HepG2 (cell line): ENCODE measurements around the gene ERLIN1. TPM values are rescaled to one million over a fixed set of nuclear protein-coding genes. Genes with fewer than 3 reads are reported as not detected.

Experiments used
- CCDC6 ChIP-seq: sonication (generic); formaldehyde crosslinking; IDR thresholded peaks from 2 replicates; pipeline ENCODE4 v1.8.1; 2022; ENCODE audit warnings: mild to moderate bottlenecking, missing genetic modification reagents, moderate library complexity
- ETV6 ChIP-seq: sonication (generic); formaldehyde crosslinking; conservative IDR thresholded peaks from 2 replicates; pipeline ENCODE4 v1.4.0; 2020; ENCODE audit warnings: missing genetic modification reagents
- FOXP1 ChIP-seq, 2 experiments: fragments of 450-650 bp in 1 of 2; IDR thresholded peaks; 2 replicates each; pipeline ENCODE4 v1.6.1; 2017 to 2018; ENCODE audit warnings: antibody characterized with exemption in 1 of 2
- IRF2 ChIP-seq: IDR thresholded peaks from 2 replicates; pipeline ENCODE4 v1.6.1; 2018; ENCODE audit warnings: missing genetic modification reagents, missing compliant biosample characterization
- KLF9 ChIP-seq: IDR thresholded peaks from 2 replicates; pipeline ENCODE4 v1.6.1; 2016; ENCODE audit warnings: low read depth
- MED8 ChIP-seq: sonication (generic); formaldehyde crosslinking; IDR thresholded peaks from 2 replicates; pipeline ENCODE4 v1.8.1; 2023; ENCODE audit warnings: mild to moderate bottlenecking, missing genetic modification reagents; ENCODE audit not compliant: insufficient replicate concordance
- MLXIP ChIP-seq: sonication (generic); formaldehyde crosslinking; IDR thresholded peaks from 2 replicates; pipeline ENCODE4 v1.9.0; 2021; ENCODE audit warnings: missing genetic modification reagents, borderline replicate concordance
- PHF20 ChIP-seq: sonication (generic); formaldehyde crosslinking; IDR thresholded peaks from 2 replicates; pipeline ENCODE4 v1.5.0; 2020; ENCODE audit warnings: mild to moderate bottlenecking, missing genetic modification reagents
- PITX1 ChIP-seq: sonication (generic); formaldehyde crosslinking; IDR thresholded peaks from 2 replicates; pipeline ENCODE4 v1.5.1; 2020; ENCODE audit warnings: mild to moderate bottlenecking, missing genetic modification reagents
- PLSCR1 ChIP-seq: sonication (generic); formaldehyde crosslinking; IDR thresholded peaks from 2 replicates; pipeline ENCODE4 v1.5.0; 2020; ENCODE audit warnings: missing genetic modification reagents, mild to moderate bottlenecking, borderline replicate concordance
- PRPF4 ChIP-seq: fragments of 200-400 bp; formaldehyde crosslinking; IDR thresholded peaks from 2 replicates; pipeline ENCODE4 v1.6.1; 2016; ENCODE audit warnings: low read length, low read depth; ENCODE audit not compliant: poor library complexity, severe bottlenecking
- SMAD3 ChIP-seq: sonication (generic); formaldehyde crosslinking; IDR thresholded peaks from 2 replicates; pipeline ENCODE4 v1.4.0; 2020; ENCODE audit warnings: missing genetic modification reagents
- SP1 ChIP-seq, 2 experiments: fragments of 450-650 bp in 1 of 2; sonication (generic) in 1 of 2; formaldehyde crosslinking in 1 of 2; IDR thresholded peaks; 2 replicates each; pipeline versions ENCODE4 v1.4.0 to v1.6.1; 2016 to 2020; ENCODE audit warnings: missing genetic modification reagents in 1 of 2
- TOPORS ChIP-seq: sonication (generic); formaldehyde crosslinking; IDR thresholded peaks from 2 replicates; pipeline ENCODE4 v1.8.0; 2023; ENCODE audit warnings: mild to moderate bottlenecking, missing genetic modification reagents
- YEATS2 ChIP-seq: sonication (generic); formaldehyde crosslinking; IDR thresholded peaks from 2 replicates; pipeline ENCODE4 v1.4.0; 2020; ENCODE audit warnings: missing genetic modification reagents, borderline replicate concordance
- ZNF331 ChIP-seq: sonication (generic); formaldehyde crosslinking; IDR thresholded peaks from 2 replicates; pipeline ENCODE4 v1.4.0; 2020; ENCODE audit warnings: missing genetic modification reagents
- ZNF337 ChIP-seq: sonication (generic); formaldehyde crosslinking; IDR thresholded peaks from 2 replicates; pipeline ENCODE4 v1.5.1; 2020; ENCODE audit warnings: missing genetic modification reagents, low read depth, mild to moderate bottlenecking, borderline replicate concordance
- ZNF343 ChIP-seq: sonication (generic); formaldehyde crosslinking; IDR thresholded peaks from 2 replicates; pipeline ENCODE4 v1.4.0; 2020; ENCODE audit warnings: mild to moderate bottlenecking, missing genetic modification reagents
- ZNF468 ChIP-seq: sonication (generic); formaldehyde crosslinking; IDR thresholded peaks from 2 replicates; pipeline ENCODE4 v1.8.0; 2022; ENCODE audit warnings: mild to moderate bottlenecking, moderate library complexity, missing genetic modification reagents
- ZNF850 ChIP-seq: sonication (generic); formaldehyde crosslinking; conservative IDR thresholded peaks from 2 replicates; pipeline ENCODE4 v1.9.0; 2021; ENCODE audit warnings: mild to moderate bottlenecking, missing genetic modification reagents
- polyA plus RNA-seq, 8 experiments: library from polyadenylated mRNA; depleted of rRNA in 3 of 8; stranded (reverse) in 7 of 8; unstranded in 1 of 8; fragments of >200 nt; fragmentation: Illumina TruSeq in 4 of 8; extraction: Trizol in 4 of 8; gene quantifications; 2 replicates each; pipeline versions ENCODE4 v1.2.1 to v1.2.3, GENCODE V29; 2011 to 2016; ENCODE audit warnings: low read depth in 4 of 8, missing spikeins in 1 of 8, mixed read lengths in 1 of 8; ENCODE audit not compliant: insufficient read depth in 1 of 8
- total RNA-seq, 5 experiments: library from RNA; depleted of rRNA; stranded (reverse); fragments of >200 nt; fragmentation: Illumina TruSeq; extraction: Trizol; gene quantifications; 2 replicates each; pipeline ENCODE4 v1.2.3, GENCODE V29; 2016; ENCODE audit warnings: low read depth in 1 of 5
- TF ChIP-seq, protein P1 (sequence below): sonication (generic); formaldehyde crosslinking; IDR thresholded peaks from 2 replicates; pipeline ENCODE4 v1.5.1; 2020; ENCODE audit warnings: mild to moderate bottlenecking, moderate library complexity, missing genetic modification reagents
- TF ChIP-seq, protein P2 (sequence below): sonication (generic); formaldehyde crosslinking; IDR thresholded peaks from 2 replicates; pipeline ENCODE4 v1.4.0; 2020; ENCODE audit warnings: mild to moderate bottlenecking, missing genetic modification reagents

Gene ERLIN1
- total and polyA plus RNA-seq, 2 of the 13 experiments (the other 11 are each of a cell fraction or from before 2014, with no cell fraction given) = 56.8 to 69.3 TPM

DNA sequence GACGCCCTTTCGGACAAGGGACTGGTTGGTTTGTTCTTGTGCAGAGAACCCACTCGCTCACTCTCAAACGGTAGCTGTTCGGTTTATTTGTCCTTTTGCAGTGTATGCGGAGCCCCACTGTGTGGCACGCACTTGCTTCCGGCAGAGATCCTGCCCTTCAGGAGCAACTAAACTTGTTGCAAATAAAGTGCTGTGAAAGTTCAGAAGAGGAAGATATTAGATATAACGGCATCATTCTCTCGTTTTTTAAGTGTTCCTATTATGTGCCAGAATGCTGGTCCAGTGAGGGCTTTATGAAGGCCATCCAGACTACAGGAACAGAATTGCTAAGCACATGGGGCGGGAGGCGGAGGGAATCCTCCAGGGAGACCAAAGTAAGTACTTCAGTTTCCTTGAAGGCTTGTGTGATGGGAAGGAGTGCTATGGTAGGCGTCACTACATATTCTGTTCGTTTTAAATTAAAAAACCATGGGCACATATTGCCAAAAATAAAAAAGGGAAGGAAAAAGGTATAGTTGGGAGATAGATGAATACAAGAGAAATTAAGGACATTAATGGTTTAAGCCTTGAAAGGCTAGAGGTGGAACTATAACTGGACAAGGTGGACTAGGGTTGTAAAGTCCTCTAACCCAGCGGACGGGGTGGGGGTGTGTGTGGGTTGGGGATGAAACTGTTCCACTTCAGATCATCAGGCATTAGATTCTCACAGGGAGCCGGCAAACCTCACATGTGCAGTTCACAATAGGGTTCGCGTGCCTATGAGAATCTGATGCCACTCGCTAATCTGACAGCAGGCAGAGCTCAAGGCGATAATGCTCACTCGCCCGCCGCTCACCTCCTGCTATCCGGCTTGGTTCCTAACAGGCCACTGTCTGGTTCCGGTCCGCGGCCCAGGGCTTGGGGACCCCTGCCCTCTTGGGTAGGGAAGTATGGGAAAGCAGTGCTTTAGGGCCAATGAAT, 704 bp upstream of the ERLIN1 start (continued):
- TF ChIP-seq CCDC6 (CRISPR knock-in tag) (no peak), SP1 (IDR thresholded peaks at IDR 0.05) (no peak), SP1 (CRISPR knock-in tag; IDR thresholded peaks at IDR 0.05) (no peak), IRF2 (CRISPR knock-in tag) (no peak), PHF20 (CRISPR knock-in tag) (peak; percentile 11; the same call in 1 of the 2 replicates), TOPORS (CRISPR knock-in tag) (no peak), MLXIP (CRISPR knock-in tag) (no peak), SMAD3 (no peak), MED8 (CRISPR knock-in tag) (no peak), ZNF331 (CRISPR knock-in tag) (no peak), YEATS2 (CRISPR knock-in tag) (no peak; the same call in 1 of the 2 replicates), ZNF850 (peak; percentile 76; the same call in 1 of the 2 replicates), KLF9 (CRISPR knock-in tag) (no peak), ZNF337 (CRISPR knock-in tag) (no peak), ETV6 (CRISPR knock-in tag) (no peak), PRPF4 (no peak), ZNF468 (no peak), ZNF343 (no peak), PLSCR1 (CRISPR knock-in tag) (no peak), PITX1 (CRISPR knock-in tag) (no peak), FOXP1 (IDR thresholded peaks at IDR 0.05) (no peak), FOXP1 (CRISPR knock-in tag; IDR thresholded peaks at IDR 0.05) (no peak)
- TF ChIP-seq, protein P1, sequence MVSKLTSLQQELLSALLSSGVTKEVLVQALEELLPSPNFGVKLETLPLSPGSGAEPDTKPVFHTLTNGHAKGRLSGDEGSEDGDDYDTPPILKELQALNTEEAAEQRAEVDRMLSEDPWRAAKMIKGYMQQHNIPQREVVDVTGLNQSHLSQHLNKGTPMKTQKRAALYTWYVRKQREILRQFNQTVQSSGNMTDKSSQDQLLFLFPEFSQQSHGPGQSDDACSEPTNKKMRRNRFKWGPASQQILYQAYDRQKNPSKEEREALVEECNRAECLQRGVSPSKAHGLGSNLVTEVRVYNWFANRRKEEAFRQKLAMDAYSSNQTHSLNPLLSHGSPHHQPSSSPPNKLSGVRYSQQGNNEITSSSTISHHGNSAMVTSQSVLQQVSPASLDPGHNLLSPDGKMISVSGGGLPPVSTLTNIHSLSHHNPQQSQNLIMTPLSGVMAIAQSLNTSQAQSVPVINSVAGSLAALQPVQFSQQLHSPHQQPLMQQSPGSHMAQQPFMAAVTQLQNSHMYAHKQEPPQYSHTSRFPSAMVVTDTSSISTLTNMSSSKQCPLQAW (CRISPR knock-in tag) = no peak
- TF ChIP-seq, protein P2, sequence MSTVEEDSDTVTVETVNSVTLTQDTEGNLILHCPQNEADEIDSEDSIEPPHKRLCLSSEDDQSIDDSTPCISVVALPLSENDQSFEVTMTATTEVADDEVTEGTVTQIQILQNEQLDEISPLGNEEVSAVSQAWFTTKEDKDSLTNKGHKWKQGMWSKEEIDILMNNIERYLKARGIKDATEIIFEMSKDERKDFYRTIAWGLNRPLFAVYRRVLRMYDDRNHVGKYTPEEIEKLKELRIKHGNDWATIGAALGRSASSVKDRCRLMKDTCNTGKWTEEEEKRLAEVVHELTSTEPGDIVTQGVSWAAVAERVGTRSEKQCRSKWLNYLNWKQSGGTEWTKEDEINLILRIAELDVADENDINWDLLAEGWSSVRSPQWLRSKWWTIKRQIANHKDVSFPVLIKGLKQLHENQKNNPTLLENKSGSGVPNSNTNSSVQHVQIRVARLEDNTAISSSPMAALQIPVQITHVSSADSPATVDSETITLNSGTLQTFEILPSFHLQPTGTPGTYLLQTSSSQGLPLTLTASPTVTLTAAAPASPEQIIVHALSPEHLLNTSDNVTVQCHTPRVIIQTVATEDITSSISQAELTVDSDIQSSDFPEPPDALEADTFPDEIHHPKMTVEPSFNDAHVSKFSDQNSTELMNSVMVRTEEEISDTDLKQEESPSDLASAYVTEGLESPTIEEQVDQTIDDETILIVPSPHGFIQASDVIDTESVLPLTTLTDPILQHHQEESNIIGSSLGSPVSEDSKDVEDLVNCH = no peak
